H9 (cell line): ENCODE results near the gene PACSIN2. TPM values are rescaled to one million over a fixed set of nuclear protein-coding genes. Genes with fewer than 3 reads are reported as not detected.

Source experiments
- DNase-seq: peaks from one replicate; pipeline ENCODE4 v3.0.0-alpha.2; 2017
- H2AFZ ChIP-seq: one replicate; pipeline ENCODE4 v1.6.1; 2013; ENCODE audit warnings: mild to moderate bottlenecking, low read length, control low read depth, moderate library complexity
- H2AK5ac ChIP-seq: 2 replicates; pipeline ENCODE4 v1.6.1; 2013; ENCODE audit warnings: low read length, control low read depth, mixed read lengths; ENCODE audit not compliant: insufficient read length
- H2BK120ac ChIP-seq: one replicate; pipeline ENCODE4 v1.6.1; 2013; ENCODE audit warnings: low read depth, mild to moderate bottlenecking, low read length, control low read depth, inconsistent platforms; ENCODE audit not compliant: poor library complexity, severe bottlenecking
- H2BK12ac ChIP-seq: 2 replicates; pipeline ENCODE4 v1.6.1; 2013; ENCODE audit warnings: low read length, control low read depth, mixed read lengths, low read depth; ENCODE audit not compliant: insufficient read length
- H2BK15ac ChIP-seq: 2 replicates; pipeline ENCODE4 v1.6.1; 2013; ENCODE audit warnings: low read depth, low read length, control low read depth
- H2BK20ac ChIP-seq: one replicate; pipeline ENCODE4 v1.6.1; 2013; ENCODE audit warnings: low read depth, mild to moderate bottlenecking, low read length, control low read depth, inconsistent platforms; ENCODE audit not compliant: poor library complexity, severe bottlenecking
- H2BK5ac ChIP-seq: 2 replicates; pipeline ENCODE4 v1.6.1; 2013; ENCODE audit warnings: low read length, control low read depth, mixed read lengths; ENCODE audit not compliant: insufficient read length
- H3K14ac ChIP-seq: 2 replicates; pipeline ENCODE4 v1.6.1; 2013; ENCODE audit warnings: low read length, control low read depth; ENCODE audit not compliant: insufficient read depth
- H3K18ac ChIP-seq: 2 replicates; pipeline ENCODE4 v1.6.1; 2013; ENCODE audit warnings: low read depth, mild to moderate bottlenecking, mixed read lengths, low read length, control low read depth; ENCODE audit not compliant: insufficient read length
- H3K23ac ChIP-seq: 2 replicates; pipeline ENCODE4 v1.6.1; 2013; ENCODE audit warnings: low read length, control low read depth, mixed read lengths, low read depth; ENCODE audit not compliant: insufficient read length
- H3K23me2 ChIP-seq: 2 replicates; pipeline ENCODE4 v1.6.1; 2013; ENCODE audit warnings: low read depth, mild to moderate bottlenecking, mixed read lengths, low read length, control low read depth; ENCODE audit not compliant: insufficient read length, poor library complexity, severe bottlenecking
- H3K27ac ChIP-seq: 2 replicates; pipeline ENCODE4 v1.5.1; 2013; ENCODE audit warnings: low read length, control low read depth, mixed read lengths, low read depth; ENCODE audit not compliant: insufficient read length
- H3K27me3 ChIP-seq: 2 replicates; pipeline ENCODE4 v1.6.1; 2013; ENCODE audit warnings: low read length, control low read depth, inconsistent platforms; ENCODE audit not compliant: insufficient read depth
- H3K4ac ChIP-seq: 2 replicates; pipeline ENCODE4 v1.6.1; 2013; ENCODE audit warnings: low read depth, mild to moderate bottlenecking, control low read depth, inconsistent platforms, low read length, moderate library complexity
- H3K4me1 ChIP-seq: 2 replicates; pipeline ENCODE4 v1.6.1; 2013; ENCODE audit warnings: low read length, control low read depth, inconsistent platforms; ENCODE audit not compliant: insufficient read depth
- H3K4me2 ChIP-seq: 2 replicates; pipeline ENCODE4 v1.6.1; 2013; ENCODE audit warnings: low read length, control low read depth, mixed read lengths; ENCODE audit not compliant: insufficient read length, insufficient read depth
- H3K56ac ChIP-seq: 2 replicates; pipeline ENCODE4 v1.6.1; 2013; ENCODE audit warnings: low read depth, mild to moderate bottlenecking, mixed read lengths, low read length, control low read depth; ENCODE audit not compliant: insufficient read length
- H3K79me1 ChIP-seq: 2 replicates; pipeline ENCODE4 v1.6.1; 2013; ENCODE audit warnings: low read depth, mild to moderate bottlenecking, moderate library complexity, low read length, control low read depth, inconsistent platforms; ENCODE audit not compliant: insufficient read depth, poor library complexity, severe bottlenecking
- H3K79me2 ChIP-seq: 2 replicates; pipeline ENCODE4 v1.6.1; 2013; ENCODE audit warnings: low read length, control low read depth, inconsistent platforms; ENCODE audit not compliant: insufficient read depth
- H3K9ac ChIP-seq: 2 replicates; pipeline ENCODE4 v1.6.1; 2013; ENCODE audit warnings: low read length, control low read depth, mixed read lengths; ENCODE audit not compliant: insufficient read length; ENCODE audit errors: extremely low read depth
- H3K9me3 ChIP-seq: one replicate; pipeline ENCODE4 v1.6.1; 2013; ENCODE audit warnings: low read depth, low read length, inconsistent platforms; ENCODE audit not compliant: control insufficient read depth
- H3T11ph ChIP-seq: one replicate; pipeline ENCODE4 v1.6.1; 2013; ENCODE audit warnings: mild to moderate bottlenecking, low read length, control low read depth, inconsistent platforms
- H4K20me1 ChIP-seq: one replicate; pipeline ENCODE4 v1.6.1; 2013; ENCODE audit not compliant: control insufficient read depth, insufficient read length, insufficient read depth
- H4K5ac ChIP-seq: 2 replicates; pipeline ENCODE4 v1.6.1; 2013; ENCODE audit warnings: low read depth, mild to moderate bottlenecking, mixed read lengths, low read length, control low read depth; ENCODE audit not compliant: insufficient read length
- H4K8ac ChIP-seq: replicated peaks from 2 replicates; pipeline ENCODE4 v1.6.1; 2013; ENCODE audit warnings: low read length, control low read depth, mixed read lengths, low read depth; ENCODE audit not compliant: insufficient read length
- H4K91ac ChIP-seq: 2 replicates; pipeline ENCODE4 v1.6.1; 2013; ENCODE audit warnings: low read depth, mild to moderate bottlenecking, moderate library complexity, mixed read lengths, low read length, control low read depth; ENCODE audit not compliant: insufficient read length
- H3K27ac Mint-ChIP-seq, 3 experiments: 2 replicates in 2 of 3; 3 replicates in 1 of 3; pipeline ENCODE4 v1.8.0; 2020 to 2021; ENCODE audit warnings: mixed read lengths in 3 of 3, mild to moderate bottlenecking in 1 of 3, moderate library complexity in 1 of 3
- H3K27me3 Mint-ChIP-seq: 2 replicates; pipeline ENCODE4 v1.8.0; 2021; ENCODE audit warnings: low read depth, mild to moderate bottlenecking, moderate library complexity, mixed read lengths
- H3K36me3 Mint-ChIP-seq, 3 experiments: 2 replicates in 2 of 3; 3 replicates in 1 of 3; pipeline ENCODE4 v1.8.0; 2020 to 2021; ENCODE audit warnings: low read depth in 3 of 3, mixed read lengths in 3 of 3; ENCODE audit not compliant: insufficient read depth in 1 of 3
- H3K4me1 Mint-ChIP-seq, 2 experiments: 2 replicates each; pipeline ENCODE4 v1.8.0; 2020; ENCODE audit warnings: mixed read lengths in 2 of 2
- H3K4me3 Mint-ChIP-seq, 2 experiments: 2 replicates in 1 of 2; 3 replicates in 1 of 2; pipeline ENCODE4 v1.8.0; 2020 to 2021; ENCODE audit warnings: mild to moderate bottlenecking in 2 of 2, mixed read lengths in 2 of 2, moderate library complexity in 1 of 2
- H3K9me3 Mint-ChIP-seq, 2 experiments: 2 replicates in 1 of 2; 3 replicates in 1 of 2; pipeline ENCODE4 v1.8.0; 2020; ENCODE audit warnings: mild to moderate bottlenecking in 2 of 2, mixed read lengths in 2 of 2, moderate library complexity in 1 of 2
- WGBS: extraction: QIAGEN DNeasy Blood & Tissue Kit; methylation state at CpG from one replicate; pipeline ENCODE4 v1.1.7; 2013; ENCODE audit warnings: missing lambda C conversion rate, low lambda C conversion rate, mixed read lengths; ENCODE audit not compliant: insufficient read length; ENCODE audit errors: extremely low coverage; 5-methylcytosine and 5-hydroxymethylcytosine counted together
- total RNA-seq: library from RNA; stranded (reverse); gene quantifications from 2 replicates; pipeline ENCODE4 v1.2.1, GENCODE V29; 2021
- TF ChIP-seq, protein P1 (sequence below): fragments of 200-600 bp; sonication (generic); conservative IDR thresholded peaks from 3 replicates; pipeline ENCODE4 v1.8.0; 2021; ENCODE audit warnings: antibody characterized with exemption, mild to moderate bottlenecking

The PACSIN2 gene
- total RNA-seq, 1 experiment from 2014 or later = 62.3 TPM

- Histone ChIP-seq H2BK15ac (no peak overlapping the region), H3K27me3 (no peaks in the 10 kb centered on the region), H2BK5ac (no peak overlapping the region), H3K14ac (no peak overlapping the region), H3K4ac (no peak overlapping the region), H2BK12ac (no peak overlapping the region), H3K9ac (no peak overlapping the region), H3K4me1 (no peaks in the 10 kb centered on the region), H3K79me2 (no peaks in the 10 kb centered on the region), H3K23ac (no peak overlapping the region), H3K18ac (no peak overlapping the region), H4K8ac (no peak overlapping the region), H4K91ac (no peak overlapping the region), H4K5ac (no peak overlapping the region), H3K56ac (no peak overlapping the region), H2AK5ac (no peak overlapping the region), H3T11ph (no peak overlapping the region), H3K4me2 (no peak overlapping the region), H3K23me2 (no peaks in the 10 kb centered on the region), H2BK20ac (no peak overlapping the region), H2BK120ac (no peak overlapping the region), H3K79me1 (no peaks in the 10 kb centered on the region), H2AFZ (no peak overlapping the region), H3K9me3 (no peaks in the 10 kb centered on the region), H3K27ac (no peak overlapping the region), H4K20me1 (no peaks in the 10 kb centered on the region)
- DNase-seq = no peak
- Mint-ChIP-seq H3K9me3 (no peaks in the 10 kb centered on the region), H3K27ac (no peak overlapping the region), H3K4me3 (no peak overlapping the region), H3K36me3 (peaks cover 13 to 60% (median 51%) of the 10 kb centered on the region in 3 experiments), H3K27me3 (no peaks in the 10 kb centered on the region), H3K4me1 (0 out of 4 replicates have a peak, but pooled peaks cover 0 to under 1% of the 10 kb centered on the region in 2 experiments)
- TF ChIP-seq, protein P1, sequence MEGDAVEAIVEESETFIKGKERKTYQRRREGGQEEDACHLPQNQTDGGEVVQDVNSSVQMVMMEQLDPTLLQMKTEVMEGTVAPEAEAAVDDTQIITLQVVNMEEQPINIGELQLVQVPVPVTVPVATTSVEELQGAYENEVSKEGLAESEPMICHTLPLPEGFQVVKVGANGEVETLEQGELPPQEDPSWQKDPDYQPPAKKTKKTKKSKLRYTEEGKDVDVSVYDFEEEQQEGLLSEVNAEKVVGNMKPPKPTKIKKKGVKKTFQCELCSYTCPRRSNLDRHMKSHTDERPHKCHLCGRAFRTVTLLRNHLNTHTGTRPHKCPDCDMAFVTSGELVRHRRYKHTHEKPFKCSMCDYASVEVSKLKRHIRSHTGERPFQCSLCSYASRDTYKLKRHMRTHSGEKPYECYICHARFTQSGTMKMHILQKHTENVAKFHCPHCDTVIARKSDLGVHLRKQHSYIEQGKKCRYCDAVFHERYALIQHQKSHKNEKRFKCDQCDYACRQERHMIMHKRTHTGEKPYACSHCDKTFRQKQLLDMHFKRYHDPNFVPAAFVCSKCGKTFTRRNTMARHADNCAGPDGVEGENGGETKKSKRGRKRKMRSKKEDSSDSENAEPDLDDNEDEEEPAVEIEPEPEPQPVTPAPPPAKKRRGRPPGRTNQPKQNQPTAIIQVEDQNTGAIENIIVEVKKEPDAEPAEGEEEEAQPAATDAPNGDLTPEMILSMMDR = no peak
- no CpG with 5 or more reads among the region's 9 CpGs for WGBS
These were observed 142.1 kb downstream of the PACSIN2 start for GRCh38 chr22:42872821-42873220.
